ENCODE measurements around the gene AIFM2. TPM values are rescaled to one million over a fixed set of nuclear protein-coding genes. Genes with fewer than 3 reads are reported as not detected.

AIFM2 gene
- total and polyA plus RNA-seq, 11 donors, result 12.9 to 31.8 (median 18.1) TPM

GRCh38 chr10:70122742-70123141, 9.9 kb downstream of the AIFM2 start:
- Histone ChIP-seq H3K27ac (no peak overlapping the region), H3K4me1 (peaks cover 0 to 8% (median 0%) of the 10 kb centered on the region in 12 donors), H3K36me3 (peaks cover 0 to 50% (median 43%) of the 10 kb centered on the region in 9 donors), H3K4me3 (no peak overlapping the region), H3K9me3 (no peaks in the 10 kb centered on the region), H3K27me3 (no peaks in the 10 kb centered on the region)
- no peak for DNase-seq
- WGBS, 4 donors, result 93 to 96% (median 94%) methylated on average over 5 of the region's 5 CpGs
- TF ChIP-seq CTCF (IDR thresholded peaks at IDR 0.05) (no peak), POLR2A (IDR thresholded peaks at IDR 0.05) (no peak)
- intact Hi-C loops (cut with DNase I), result no loop called here
- no peak for ATAC-seq

GRCh38 chr10:70121281-70121949, 11.2 kb downstream of the AIFM2 start:
- no peaks in the 10 kb centered on the region for H3K27me3 ChIP-seq
- H3K9me3 ChIP-seq, result no peaks in the 10 kb centered on the region
- H3K36me3 ChIP-seq, result peaks cover 0 to 59% (median 53%) of the 10 kb centered on the region in 9 donors
- H3K4me3 ChIP-seq, result no peak overlapping the region
- ATAC-seq (no peak), DNase-seq (no peak)
- peaks cover 0 to 8% (median 0%) of the 10 kb centered on the region in 12 donors for H3K4me1 ChIP-seq
- intact Hi-C loops (cut with DNase I), result no loop called here
- TF ChIP-seq CTCF (IDR thresholded peaks at IDR 0.05) (no peak), POLR2A (IDR thresholded peaks at IDR 0.05) (no peak)
- H3K27ac ChIP-seq, result no peak overlapping the region
- 94 to 96% (median 94%) methylated on average over 11 of the region's 11 CpGs for WGBS, 4 donors

GRCh38 chr10:70120417-70120816, 12.2 kb downstream of the AIFM2 start:
- Histone ChIP-seq H3K27me3 (no peaks in the 10 kb centered on the region), H3K4me1 (peaks cover 0 to 11% (median 0%) of the 10 kb centered on the region in 12 donors), H3K4me3 (no peak overlapping the region), H3K27ac (no peak overlapping the region), H3K36me3 (peaks cover 0 to 63% (median 53%) of the 10 kb centered on the region in 9 donors), H3K9me3 (no peaks in the 10 kb centered on the region)
- 88 to 93% (median 91%) methylated on average over 5 to 6 of the region's 6 CpGs for WGBS, 4 donors
- intact Hi-C loops (cut with DNase I), result no loop called here
- no peak for TF ChIP-seq CTCF (IDR thresholded peaks at IDR 0.05)
- TF ChIP-seq POLR2A (IDR thresholded peaks at IDR 0.05), result no peak
- DNase-seq, result no peak
- no peak for ATAC-seq

- ATAC-seq (peak in 2 of 4 donors; percentile 28 to 40), DNase-seq (no peak)
- H3K27ac ChIP-seq, result no peak overlapping the region
Observed at GRCh38 chr10:70119623-70120022, 13.0 kb downstream of the AIFM2 start.

More at GRCh38 chr10:70119623-70120022, 13.0 kb downstream of the AIFM2 start:
- H3K9me3 ChIP-seq, result no peaks in the 10 kb centered on the region
- no peak overlapping the region for H3K4me3 ChIP-seq
- no peaks in the 10 kb centered on the region for H3K27me3 ChIP-seq
- no peak for TF ChIP-seq CTCF (IDR thresholded peaks at IDR 0.05)
- no peak for TF ChIP-seq POLR2A (IDR thresholded peaks at IDR 0.05)
- peaks cover 0 to 11% (median 0%) of the 10 kb centered on the region in 12 donors for H3K4me1 ChIP-seq
- intact Hi-C loops (cut with DNase I), result no loop called here
- H3K36me3 ChIP-seq, result peaks cover 0 to 71% (median 61%) of the 10 kb centered on the region in 9 donors
- 63 to 77% (median 68%) methylated on average over 7 to 8 of the region's 8 CpGs for WGBS, 4 donors

All from heart left ventricle (tissue), 16 donors.